Superior temporal gyrus (tissue), 1 donor: Measurements from ENCODE around the gene AMPH.

ENCODE experiments used
- DNase-seq: peaks from one replicate; pipeline ENCODE4 v3.0.0-alpha.2; 2016; ENCODE audit errors: extremely low spot score

AMPH gene

DNA sequence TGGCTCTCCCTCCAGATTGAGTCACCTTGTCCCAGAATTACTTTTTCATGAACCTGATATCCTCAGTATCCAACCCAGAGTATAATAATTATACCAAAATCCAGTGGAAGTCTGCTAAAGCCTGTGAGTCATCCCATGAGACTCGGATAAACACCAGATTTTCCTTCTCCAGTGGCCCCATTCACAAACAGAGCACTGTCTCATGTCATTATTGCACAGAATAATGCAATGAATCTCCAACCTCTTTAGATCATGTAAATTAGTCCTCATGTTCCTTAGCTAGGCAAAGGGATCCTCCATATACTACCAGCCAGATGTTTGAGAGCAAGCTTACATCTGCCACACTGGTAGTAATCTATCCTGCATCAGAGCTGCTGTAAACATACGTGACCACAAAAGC is 89.0 kb downstream of the AMPH start:
- no peak for DNase-seq

DNA sequence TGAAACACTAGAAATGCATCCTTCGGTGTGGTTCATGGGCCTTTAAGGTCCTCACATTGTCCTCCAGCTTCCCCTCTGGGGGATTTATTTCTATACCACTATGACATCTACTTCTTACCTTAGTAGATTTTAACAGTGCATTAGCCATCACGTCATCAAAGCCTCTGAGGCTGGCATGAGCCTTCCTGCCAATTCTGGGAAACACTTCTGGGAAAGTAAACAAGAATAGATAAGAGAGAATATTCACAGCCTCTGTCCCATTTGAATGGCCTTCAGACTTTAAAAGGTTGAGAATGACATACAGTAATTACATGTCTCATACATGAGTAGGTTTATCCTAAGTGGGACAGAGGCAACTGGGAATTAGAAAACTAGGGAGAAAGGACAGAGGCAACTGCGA is 89.7 kb downstream of the AMPH start:
- DNase-seq: no peak

DNA sequence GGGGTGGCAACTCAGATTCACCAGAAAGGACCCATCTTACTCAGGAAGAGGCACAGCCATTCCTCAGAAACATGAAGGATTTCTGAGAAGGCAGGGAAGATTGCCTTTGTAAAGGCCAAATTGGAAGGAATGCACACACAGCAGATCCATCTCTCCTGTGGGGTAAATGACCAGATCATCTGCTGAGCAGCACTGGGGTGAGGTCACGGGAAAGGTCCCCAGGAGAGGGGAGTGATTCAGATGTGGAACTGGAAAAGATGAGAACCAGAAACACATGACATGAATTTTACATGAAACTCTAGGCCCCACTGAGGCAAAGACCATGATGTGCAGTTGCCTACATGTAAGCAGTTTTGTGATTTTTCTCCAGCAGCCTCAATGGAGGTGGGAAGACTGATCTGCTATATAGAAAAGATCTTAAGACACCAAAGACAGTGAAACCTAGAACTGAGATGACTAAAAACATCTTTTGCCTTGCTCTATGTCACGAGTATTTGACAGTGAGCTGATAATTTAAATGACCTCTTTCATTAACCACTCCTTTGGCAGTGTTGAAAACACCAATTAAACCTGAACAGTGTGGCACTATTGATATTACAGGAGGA is 91.6 kb downstream of the AMPH start:
- no peak for DNase-seq

DNA sequence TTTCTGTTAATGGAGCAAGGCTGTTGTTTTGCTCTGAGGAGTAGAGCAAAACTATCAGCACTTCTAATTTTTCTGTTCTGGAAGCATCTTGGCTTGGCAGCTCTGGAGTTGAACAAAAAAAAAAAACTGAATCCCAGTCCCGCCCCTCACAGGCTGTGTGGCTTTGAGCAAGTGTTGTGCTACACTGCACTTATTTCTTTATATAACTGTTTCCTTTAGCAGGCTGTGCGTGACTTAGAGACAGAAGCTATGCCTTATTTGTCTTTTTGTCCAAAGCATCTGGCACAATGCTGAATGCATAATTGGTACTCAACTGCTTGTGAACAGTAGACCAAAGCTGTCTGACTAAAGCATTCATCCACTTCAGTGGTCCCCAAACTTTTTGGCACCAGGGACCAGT is 96.1 kb downstream of the AMPH start:
- DNase-seq: peak; percentile 62

DNA sequence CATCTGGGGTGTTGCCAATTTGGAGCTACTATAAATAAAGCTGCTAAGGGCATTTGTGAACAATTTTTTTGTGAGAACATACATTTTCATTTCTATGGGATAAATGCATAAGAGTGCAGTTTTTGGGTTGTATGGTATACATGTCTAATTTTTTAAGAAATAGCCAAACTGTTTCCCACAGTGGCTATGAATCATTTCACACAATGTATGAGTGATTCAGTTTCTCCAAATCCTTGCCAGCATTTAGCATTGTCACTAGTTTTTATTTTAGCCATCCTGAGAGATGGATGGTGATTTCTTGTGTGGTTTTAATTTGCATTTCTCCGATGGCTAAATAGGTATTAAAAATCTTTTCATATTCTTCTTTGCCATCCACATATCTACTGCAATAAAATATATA is 105.3 kb downstream of the AMPH start:
- DNase-seq: peak; percentile 63

DNA sequence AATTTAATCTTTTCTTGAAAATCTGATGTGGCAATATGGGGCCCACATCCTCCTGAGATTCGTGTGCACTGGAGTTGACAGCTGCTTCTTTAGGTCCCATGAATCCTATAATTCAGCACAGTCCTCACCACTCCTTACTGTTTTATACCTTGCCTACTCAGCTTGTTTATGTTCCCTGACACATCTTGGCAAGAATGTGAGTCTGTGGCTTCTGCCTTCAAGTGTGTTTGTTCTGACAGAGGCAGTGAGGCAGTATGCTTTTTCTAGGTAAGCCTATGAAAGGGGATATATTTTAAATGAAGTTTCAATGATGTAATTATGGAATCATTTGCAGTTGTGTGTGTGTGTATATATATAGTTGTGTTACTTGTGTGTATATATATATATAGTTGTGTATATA is 106.4 kb downstream of the AMPH start:
- DNase-seq: no peak

DNA sequence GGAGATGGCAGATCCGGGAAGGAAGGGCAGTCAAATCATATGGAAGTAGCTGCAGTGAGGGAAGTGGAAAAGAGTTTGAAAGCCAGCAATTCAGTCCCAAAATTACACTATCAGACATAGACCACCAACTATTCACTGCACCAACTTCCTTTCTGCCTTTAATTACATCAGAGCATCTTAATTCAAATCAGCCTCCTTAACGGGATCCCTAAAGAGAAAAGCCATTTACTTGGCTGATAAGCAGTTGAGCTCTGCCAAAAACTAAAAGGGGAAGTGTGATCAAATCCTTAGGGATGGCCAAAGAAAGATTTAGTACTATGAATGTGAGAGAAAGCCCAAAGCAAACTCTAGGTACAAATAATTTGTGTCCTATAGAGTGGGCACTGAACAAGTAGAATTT is 110.4 kb downstream of the AMPH start:
- no peak for DNase-seq

DNA sequence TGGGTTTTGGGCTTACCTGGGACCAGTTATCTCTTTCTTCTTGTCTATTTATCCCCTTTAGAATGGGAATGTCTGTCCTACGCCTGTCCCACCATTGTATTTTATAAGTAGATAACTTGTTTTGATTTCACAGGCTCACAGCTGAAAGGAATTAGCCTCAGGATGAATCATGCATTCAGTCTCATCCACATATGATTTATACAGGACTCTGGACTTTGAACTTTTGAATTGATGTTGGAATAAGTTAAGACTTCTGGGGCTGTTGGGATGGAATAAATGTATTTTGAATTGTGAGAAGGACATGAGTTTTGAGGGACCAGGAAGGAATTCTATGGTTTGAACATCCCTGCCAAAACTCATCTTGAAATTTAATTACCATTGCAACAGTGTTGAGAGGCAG is 112.6 kb downstream of the AMPH start:
- no peak for DNase-seq

DNA sequence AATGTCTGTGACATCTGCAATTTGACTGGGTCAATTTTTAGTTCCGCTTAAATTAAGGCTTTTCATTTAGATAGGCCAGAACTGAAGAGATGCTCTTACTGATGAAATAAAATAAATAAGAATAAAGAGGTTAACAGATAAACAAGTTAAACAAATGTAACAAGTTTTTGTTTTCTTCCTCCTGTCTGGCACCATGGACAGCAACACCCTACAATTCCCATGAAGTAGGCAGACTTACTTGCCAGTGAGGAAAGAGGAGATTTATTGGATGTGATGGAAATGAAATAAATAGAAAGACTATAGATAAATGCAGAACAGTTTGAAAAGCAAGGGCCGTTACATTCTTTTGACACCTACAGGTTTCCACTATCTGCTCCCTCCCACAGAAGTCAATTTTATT is 118.5 kb downstream of the AMPH start:
- DNase-seq: no peak

DNA sequence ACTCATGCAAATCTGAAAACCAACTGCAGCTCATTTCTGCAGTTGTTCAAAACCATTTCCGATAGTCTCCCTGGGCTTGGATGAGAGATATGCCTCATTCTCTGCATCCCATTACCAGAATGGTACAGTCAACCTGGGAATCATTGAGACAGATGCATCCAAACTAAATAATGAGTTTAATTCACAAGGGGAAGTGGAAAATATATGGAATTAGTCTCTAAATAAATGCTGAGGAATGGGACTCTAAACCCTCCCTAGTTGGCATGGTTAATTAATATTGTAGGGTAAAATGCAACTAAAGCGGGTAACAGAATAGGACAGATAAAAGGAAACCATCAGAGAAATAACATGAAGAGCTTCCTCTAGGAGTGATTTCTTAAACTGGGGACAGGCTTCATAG is 118.9 kb downstream of the AMPH start:
- no peak for DNase-seq

DNA sequence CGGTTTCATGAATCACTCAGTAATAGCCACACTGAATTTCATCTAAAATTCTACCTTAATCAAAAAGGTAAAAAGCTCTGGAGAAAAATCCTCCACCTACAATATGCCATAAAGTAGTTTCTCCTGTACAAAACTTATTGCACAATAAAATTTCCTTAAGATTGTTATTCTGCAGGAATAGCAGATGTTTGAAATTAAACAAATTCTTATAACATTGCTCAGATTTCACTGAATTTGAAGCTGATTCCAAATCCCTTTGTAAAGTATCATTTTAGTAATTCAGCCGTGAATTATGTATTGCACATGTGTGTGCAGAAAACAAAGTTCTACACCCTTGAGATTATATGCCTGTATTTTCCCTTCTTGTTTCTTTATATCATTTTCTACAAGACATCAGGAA is 123.8 kb downstream of the AMPH start:
- no peak for DNase-seq

DNA sequence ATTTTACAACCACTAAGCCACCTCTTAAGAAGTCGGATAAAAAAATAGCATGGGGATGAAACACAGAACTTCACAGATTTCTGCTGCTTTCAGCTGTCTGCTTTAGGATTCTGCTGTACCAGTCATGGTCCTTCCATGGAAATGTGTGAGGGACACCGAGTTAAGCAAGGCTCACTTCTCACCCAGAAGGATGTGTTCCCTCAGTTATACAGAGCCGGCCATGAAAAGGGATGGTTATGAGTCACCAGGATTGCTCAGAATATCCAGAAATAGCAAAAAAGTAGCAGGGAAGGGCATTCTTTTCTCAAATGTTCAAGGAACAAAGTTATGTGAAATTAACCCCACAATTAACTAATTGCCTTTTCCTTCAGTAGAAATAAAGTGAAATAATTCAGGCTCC is 124.4 kb downstream of the AMPH start:
- peak; percentile 55 for DNase-seq

DNA sequence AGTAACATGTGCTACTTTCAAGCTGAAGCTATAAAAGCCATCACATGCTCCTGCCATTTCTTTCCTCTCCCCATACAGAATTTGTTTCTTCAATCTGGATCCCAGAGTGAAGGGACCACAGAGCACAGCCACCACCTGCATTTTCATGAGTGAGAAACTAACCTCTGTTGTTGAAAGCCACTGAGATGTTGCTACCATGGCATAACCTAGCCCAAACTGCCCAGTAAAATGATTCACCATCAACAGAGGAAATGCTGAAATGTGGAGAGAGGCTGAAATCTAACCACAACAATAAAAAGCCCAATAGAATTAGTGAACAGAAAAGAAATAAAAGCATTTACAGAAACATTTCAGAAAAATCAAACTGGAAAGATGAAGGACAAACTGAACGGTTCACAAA is 125.2 kb downstream of the AMPH start:
- no peak for DNase-seq

DNA sequence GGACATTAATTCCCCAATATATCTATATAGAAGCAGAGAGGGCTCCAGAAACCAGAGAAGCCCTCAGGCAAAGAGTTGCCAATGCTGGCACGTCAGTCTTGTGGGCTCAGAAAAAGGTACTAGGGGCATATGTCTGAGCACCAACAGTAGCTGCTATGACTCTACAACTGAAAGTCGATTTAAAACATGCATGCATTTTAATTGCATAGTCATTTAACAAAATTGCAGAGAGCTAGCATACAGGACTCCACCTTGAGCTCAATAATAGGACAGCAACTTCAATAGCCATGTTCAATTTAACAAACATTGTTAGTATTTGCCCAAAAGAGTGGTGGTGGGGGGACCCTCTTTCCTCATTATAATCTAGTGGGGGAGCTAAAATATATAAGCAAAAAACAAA is 126.5 kb downstream of the AMPH start:
- no peak for DNase-seq

DNA sequence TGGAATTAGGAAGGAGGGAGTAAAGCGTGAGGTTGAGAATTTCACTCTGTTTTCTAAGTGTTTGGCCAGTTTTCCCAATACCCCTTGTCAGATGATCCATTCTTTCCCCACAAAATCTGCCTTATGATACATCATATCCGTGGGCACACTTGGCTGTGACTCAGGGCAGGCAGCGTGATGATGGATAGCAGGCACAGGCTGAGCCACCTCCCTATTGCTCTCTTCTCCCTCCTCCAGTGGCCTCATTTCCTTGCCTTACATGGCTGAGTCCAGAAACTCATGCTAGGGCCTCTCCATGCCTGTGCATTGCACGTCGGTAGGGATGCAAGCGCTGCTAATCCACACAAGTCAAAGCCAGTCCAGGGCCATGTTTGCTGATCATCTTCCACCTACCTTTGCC is 128.3 kb downstream of the AMPH start:
- DNase-seq: no peak

DNA sequence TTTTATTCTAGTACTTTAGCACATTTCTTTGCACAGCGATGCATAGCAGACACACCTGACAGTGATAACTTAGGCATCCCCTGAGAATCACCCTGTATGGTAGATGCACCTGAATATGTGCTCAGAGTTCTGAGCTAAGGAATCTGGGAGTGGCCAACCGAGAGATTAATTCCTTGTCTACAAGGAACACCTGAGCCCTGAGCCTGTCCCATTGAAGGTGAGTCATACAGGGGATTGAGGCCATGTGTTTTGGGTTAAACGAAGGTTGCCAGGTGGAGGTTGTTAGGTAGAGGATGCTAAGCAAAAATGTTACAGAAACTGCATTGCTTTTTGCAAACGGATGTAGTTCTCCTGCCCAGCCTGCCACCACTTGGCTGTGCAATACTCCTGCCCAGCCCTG is 128.9 kb downstream of the AMPH start:
- no peak for DNase-seq

DNA sequence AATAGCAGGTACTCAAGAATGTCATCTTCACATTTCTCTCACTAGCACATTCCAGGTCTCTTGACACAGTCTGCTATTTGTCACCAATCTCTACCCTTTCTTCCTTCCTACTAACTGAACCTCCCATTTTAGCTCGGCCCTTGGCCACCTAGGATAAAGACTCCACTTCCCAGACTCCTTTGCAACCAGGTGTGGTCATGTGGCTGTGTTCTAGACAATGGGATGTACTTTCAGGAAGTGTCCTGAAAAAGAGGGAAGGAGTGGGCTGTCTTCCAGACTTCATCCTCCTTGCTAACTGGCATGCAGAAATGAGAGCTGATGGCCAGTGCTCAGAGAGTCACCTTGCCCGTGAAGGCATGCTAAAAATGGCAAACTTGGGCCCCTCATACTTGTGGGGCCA is 139.2 kb downstream of the AMPH start:
- no peak for DNase-seq

DNA sequence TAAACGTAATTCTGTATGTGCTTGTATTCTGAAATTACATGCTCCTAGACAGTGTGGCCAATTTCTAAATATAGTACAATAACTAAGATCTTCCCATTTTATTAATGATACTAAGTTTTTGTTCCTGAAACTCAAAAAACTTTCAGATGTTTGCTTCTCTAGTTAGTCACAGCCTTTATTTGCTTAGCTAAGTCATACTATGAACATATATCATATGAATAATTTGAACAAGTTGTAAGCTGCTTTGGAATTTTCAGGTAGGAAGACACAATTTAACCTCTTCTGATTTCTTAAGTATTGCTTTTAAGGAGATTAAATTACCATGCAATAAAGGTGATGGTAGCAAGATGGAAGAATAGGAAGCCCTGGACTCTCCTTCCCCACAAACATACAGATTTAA is 148.7 kb downstream of the AMPH start:
- no peak for DNase-seq

DNA sequence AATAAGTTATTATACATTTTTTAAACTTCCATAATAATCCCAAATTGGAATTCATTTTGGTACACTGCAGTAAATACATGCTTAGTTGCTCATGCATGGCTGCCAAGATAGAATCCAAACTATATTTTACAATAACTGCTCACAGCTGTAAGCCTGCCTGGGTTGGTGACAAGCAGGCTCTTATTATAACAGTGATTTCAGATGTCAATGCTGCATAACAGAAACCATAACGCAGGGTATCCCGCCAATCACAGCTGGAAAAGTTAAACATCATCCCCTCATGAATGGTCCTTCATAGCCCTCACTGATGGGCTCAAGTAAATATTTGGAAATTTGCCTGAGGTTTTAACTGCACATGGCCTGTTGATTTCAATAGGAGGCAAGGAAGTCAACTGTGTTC is 149.8 kb downstream of the AMPH start:
- DNase-seq: no peak

DNA sequence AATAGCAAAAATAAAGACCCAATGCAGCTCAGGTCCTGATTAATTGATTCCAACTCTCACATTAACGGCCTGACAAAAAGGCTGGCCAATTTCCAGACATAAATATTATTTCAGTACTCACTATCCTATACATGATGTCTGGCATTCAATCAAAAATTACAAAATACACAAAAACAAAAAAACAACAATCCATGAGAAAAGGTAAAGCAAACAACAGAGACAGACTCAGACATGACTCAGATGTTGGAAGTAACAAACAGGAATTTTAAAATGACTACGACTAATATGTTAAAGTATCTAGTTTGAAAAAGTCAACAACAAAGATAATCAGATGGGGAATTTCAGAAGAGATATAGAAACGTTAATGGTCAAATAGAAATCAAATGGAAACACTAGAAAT is 152.8 kb downstream of the AMPH start:
- no peak for DNase-seq

DNA sequence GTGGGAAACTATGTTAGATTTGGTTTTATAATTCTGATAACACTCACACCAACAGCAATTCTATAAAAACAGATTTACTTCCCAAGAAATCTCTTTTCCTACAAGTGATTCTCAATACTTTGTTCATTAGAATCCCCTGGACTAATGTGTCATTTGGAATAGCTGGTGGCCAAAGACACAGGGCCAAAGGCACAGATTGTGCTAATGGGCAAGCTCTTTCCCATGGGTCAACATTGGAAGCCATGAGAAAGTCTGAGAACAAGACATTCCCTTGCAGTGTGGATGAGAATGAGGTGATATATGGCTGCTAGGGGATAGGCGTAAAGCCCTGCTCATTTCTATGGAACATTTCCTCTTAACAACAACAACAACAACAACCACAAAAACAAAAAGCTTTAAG is 153.8 kb downstream of the AMPH start:
- no peak for DNase-seq

DNA sequence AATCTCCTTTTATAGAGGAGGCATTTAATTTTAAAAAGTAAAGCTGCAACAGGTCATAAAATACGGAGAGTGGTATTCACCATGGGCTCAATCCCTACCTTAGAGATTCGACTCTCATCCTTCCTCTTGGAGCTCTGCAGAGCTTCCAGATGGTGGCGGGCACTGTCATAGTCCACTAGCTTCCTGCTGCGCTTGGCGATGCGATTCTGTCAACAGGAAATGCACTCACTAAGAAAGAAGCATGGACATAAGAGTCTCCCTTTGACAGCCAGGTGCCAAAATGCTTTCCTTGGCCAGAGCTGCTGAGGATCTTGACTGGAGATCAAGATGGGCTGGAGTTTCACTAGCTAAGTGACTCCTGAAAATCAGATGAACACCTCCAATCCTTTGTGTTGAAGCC is 154.4 kb downstream of the AMPH start:
- no peak for DNase-seq

DNA sequence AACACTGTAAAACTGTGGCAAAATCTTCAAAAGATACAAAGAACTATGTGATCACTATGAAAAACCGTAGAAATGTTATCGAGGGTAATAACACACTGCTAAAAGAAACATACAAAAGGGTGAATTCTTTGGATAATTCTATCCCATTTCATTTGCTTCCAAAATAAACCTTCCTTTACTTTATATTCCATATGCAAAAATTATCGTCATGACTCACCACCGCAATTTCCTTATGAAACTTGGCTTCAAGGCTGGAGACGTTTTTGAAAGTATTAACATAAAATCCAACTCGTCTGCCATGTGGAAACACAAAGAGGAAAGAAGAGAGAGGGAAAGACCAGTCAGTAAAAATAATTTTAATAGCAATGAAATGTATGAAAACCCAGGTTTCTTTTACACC is 165.2 kb downstream of the AMPH start:
- DNase-seq: peak; percentile 42
